Lung microvascular endothelial cell (primary cell): ENCODE results near the gene ZNF530. TPM values are rescaled to one million over a fixed set of nuclear protein-coding genes. Genes with fewer than 3 reads are reported as not detected.
A peak's percentile ranks its signal among the peaks of the same experiment; 100 is the strongest.

Experiments used
- DNase-seq, 2 donors: peaks; one replicate each; pipeline versions ENCODE4 v3.0.0 to v3.0.0-alpha.2; 2010; ENCODE audit warnings: low read depth in 2 of 2
- total RNA-seq: library from RNA; depleted of rRNA; stranded (reverse); fragments of >200 nt; gene quantifications from 2 replicates; pipeline ENCODE4 v1.2.1, GENCODE V29; 2014

Gene ZNF530
- total RNA-seq = 2.6 and 3.3 TPM in 2 replicates

DNA sequence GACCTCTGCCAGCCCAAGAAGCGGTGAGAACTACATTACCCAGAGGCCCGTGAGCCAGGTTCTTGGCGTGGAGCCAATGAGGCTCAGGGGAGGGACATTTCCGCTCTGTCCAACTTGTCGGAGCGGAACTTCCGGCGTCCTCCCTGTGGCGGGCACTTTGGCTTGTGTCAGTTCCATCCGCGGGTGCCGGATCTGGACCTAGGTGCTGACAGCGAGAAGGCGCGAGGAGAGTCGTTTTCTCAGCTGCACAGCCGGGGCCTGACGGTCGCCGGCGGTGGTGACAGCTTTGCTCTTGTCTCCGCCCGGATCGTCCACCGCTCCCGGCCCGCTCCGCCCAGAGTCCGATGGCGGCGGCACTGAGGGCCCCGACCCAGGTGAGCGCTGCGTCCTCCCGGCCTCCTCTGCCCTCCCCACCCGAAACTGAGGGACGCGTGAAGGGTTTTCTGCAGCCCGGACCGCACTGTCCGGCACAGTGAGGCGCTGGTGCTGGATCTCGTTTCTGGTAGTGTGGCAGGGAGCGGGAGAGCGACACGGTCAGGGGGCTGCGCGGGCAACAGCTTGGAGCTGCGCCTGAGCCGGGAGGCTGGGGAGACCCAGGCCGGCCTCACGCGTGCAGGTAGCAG is at the start of gene ZNF530:
Gene ZNF530, plus strand, starts transcription at position 125 of the 623 bp plus-strand sequence. CDS start 4,461 bp downstream, outside the sequence.
- peak; percentile 91 to 92 for DNase-seq

DNA sequence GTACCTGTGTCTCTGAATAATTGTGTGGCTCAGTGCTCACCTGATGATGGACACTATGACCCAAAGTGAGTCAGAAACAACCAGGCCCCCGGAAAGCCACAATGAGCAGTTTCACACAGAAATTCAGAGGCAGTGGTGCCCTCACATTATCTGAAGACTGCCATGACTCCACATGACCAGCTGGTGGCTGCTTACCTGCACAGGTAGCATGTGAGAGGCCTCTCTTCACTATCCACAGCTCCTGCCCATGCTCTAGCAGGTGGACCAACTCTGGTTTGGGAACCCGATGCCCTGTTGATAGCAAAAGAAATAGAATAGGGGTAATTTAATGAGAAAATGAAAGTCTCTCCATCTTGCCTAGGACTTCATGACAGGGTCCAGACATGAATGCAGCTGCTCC is 47.3 kb upstream of the ZNF530 start:
- DNase-seq = no peak

DNA sequence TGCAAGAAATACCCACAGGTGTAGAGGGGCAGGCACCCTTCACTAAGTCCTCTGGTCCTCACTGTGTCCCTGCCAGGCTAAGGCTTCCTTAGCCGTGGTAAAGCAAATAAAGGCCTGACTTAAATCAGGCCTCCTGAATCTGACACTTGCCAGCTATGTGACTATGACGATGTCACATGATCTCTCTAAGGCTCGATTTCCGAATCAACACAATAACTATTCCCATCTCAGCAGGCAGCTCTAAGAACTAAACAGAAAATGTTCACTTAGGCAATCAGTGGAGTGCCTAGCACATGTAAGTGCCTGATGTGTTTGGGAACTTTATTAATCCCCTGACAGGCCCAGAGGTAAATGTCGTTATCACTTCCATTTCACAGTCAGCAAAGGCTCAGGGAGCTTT is 42.0 kb upstream of the ZNF530 start:
- DNase-seq = no peak

DNA sequence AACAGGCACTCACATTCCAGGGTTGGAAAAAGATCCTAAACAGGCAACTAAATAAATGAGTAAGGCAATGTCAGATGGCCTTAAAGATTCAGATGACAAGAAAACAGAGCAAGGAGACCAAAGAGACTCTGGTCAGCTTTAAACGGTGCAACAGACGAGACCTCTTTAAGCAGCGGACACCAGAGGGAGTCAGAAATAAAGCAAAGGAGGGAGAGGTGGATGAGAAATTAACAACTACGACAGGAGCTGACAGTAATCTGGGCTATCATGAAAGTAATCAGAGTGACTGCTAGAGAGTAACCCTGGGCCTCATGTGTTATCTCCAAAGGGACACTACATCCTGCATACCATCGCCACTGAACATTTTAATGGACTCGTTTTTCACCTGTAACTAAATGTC is 41.2 kb upstream of the ZNF530 start:
- peak; percentile 18 to 20 for DNase-seq

DNA sequence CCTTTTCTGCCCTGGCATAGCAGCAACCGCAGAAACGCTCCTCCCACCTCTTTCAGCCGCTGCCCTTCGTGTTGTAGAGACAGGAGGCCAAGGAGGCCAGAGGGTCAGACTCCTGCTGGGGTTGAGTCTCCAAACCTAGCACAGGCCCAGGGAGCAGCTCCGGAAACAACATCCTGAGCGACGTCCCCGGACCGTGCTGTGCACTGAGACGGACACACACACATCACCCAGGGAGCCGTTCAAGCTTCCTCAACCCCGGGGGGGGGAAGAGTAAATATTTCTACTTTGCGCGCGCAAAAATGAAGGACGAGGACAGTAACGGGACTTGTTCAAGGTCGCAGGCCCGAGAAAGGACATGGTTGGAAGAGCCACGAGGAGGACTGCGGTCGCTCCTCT is 40.7 kb upstream of the ZNF530 start:
- DNase-seq = peak in 1 of 2 donors; percentile 22

DNA sequence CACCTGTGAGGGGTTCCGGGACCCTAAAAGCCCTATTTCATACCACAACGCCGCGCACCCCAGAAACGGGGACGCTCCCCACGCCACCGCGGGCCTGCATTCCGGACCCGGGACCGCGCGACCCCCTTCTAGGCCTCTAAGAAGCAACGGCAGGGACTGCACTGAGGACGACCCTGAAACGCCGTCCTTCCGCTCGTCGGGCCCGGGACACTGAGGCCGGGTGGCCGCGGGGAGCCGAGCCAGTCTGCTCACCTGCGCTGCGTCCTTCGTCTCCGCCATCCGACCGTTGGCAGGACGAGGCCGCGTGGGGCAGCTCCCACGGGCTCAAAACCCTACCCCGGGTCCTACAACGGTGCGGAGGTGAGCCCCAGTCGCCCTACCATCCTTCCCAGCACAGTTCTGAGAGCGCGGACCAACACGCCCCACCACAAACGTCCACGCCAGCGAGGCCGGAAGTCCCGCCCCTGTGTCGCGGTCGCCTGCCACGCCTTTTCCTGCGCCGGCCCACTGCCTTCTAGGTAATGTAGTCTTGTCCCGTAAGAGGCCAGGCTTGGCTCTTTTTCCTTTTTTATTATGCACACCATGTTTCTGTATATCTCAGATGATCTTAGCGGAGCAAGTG is 40.2 kb upstream of the ZNF530 start, which contains the start of gene ZNF550:
Gene ZNF550, minus strand, starts transcription at position 460 of the 622 bp plus-strand sequence. Its CDS starts 181 bp downstream, at position 279.
- peak; percentile 90 to 93 for DNase-seq

DNA sequence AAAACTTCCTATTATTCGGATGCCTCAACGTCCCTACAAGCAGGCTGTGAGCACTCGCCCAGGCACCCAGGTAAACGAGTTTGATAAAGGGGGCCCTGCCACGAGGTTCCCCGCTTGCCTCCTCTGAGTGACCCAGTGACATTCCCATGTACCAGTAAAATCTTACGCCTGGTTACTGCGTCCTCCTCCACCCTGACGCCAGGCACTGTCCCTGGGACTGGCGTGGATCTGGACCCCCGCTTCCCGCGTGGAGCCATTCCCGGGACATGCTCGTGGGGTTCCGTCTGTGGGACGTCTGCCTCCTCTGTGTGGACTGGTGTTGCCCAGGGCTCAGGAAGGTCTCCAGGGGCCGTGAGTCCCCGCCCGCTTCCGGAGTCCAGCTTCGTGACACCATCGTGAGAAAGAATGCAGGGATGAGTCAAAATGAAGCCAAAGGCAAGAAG is 39.6 kb upstream of the ZNF530 start:
- DNase-seq = peak in 1 of 2 donors; percentile 61

DNA sequence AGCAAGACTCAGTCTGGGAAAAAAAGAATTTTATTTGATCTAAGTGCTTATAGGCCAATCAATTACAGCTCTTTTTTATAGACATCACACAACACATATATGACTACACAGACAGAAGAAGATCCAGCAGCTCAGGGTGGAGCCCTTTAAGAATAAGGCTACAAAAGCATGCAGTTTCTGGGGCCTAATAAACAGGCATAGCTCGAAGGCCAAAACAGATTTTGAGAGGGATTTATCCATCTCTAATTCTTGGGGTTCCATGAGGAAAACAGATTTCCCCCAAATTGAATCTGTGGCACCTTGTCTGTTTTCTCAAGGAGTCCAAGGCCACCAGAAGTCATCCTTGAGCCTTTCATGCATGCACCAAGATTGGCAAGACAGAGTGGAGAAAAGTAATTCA is 36.1 kb upstream of the ZNF530 start:
- no peak for DNase-seq

DNA sequence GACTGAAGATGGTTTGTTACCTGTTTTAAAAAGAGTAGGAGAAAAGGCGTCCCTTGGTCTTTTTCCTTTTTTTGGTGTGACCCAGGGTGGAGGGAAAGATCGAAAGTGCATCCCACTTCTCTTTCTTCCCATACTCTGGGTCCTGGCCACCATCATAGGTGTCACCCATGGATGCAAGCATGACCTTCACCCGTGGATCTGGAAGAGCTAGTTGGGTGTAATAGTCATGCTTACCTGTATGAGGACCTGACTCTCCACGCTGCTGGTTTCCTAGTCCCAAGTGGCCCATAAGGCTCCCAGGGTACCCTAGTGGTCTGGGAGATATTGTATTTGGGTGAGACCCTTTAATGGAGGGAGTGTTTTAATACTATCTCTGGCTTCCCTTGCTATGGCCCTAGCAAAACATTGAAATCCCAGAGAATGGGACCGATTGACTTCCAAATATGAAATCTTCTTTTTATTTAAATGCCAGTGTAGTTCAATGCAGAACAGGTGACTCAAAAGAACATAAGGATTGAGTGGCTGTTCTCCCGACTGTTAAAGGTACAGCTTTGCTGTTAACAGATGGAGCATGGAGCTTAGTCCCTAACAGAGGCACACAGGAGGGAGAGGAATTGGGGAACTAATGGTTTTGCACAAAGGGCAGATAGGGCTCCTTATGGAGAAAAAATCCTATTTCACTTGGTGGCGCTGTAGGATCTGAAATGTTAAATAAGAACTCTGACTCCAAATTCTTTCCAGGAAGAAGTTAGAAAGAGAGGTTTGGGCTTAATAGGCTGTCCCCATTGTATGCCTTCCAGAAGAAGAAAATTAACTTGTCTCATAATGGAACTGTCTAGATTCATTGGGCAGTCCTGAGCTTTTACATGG is 33.1 kb upstream of the ZNF530 start:
- peak; percentile 48 to 65 for DNase-seq

DNA sequence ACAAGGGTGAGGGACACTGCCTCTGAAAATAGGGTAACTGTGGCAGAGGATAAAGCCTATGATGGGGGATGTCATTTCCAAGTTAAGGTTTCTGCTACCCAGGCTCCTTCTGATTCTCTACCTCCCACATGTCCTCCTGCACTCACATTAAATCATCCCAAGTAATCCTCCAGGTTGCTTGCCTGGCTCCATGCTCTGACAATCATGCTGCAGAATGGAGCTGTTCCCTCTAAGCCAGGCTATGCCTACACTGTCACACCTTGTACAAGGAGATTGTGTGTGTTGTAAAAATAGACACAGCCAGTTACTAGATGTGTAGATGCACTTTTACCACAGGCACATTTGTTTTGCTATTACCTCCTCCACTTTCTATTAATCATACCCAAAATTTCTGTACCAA is 29.0 kb upstream of the ZNF530 start:
- no peak for DNase-seq

DNA sequence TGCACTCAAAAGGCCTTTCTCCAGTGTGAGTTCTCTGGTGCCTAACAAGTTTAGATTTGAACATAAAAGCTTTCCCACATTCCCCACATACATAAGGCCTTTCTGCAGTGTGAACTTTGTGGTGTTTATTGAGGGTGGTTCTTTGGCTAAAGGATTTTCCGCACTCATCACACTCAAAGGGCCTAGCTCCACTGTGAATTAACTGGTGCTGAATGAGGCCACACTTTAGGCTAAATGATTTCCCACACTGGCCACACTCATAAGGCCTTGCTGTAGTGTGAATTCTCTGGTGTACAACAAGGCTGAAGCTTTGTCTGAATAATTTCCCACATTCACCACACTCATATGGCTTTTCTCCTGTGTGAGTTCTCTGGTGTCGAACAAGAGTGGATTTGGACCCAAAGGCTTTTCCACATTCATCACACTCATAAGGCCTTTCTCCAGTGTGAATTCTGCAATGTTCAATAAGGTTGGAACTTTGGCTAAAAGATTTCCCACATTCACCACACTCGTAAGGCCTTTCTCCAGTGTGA is 27.2 kb upstream of the ZNF530 start:
- no peak for DNase-seq

DNA sequence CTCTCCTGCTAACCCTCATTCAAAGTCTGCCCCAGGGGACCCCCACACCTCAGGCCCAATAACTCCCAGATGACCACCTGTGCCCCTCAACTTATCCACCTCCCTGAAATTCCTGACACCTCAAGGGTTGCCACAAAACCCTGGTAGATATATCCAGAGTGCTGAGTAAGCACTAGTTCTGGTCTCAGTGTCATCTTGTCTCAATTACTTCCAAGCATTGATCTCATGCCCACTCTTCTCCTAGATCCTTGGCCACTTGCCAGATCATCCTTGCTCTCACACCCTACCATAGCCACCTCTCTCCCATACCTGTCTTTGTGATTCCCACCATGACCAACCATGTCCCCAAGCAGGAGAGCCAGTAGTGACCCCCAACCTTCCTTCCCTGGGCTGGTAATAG is 23.0 kb upstream of the ZNF530 start:
- DNase-seq = no peak

DNA sequence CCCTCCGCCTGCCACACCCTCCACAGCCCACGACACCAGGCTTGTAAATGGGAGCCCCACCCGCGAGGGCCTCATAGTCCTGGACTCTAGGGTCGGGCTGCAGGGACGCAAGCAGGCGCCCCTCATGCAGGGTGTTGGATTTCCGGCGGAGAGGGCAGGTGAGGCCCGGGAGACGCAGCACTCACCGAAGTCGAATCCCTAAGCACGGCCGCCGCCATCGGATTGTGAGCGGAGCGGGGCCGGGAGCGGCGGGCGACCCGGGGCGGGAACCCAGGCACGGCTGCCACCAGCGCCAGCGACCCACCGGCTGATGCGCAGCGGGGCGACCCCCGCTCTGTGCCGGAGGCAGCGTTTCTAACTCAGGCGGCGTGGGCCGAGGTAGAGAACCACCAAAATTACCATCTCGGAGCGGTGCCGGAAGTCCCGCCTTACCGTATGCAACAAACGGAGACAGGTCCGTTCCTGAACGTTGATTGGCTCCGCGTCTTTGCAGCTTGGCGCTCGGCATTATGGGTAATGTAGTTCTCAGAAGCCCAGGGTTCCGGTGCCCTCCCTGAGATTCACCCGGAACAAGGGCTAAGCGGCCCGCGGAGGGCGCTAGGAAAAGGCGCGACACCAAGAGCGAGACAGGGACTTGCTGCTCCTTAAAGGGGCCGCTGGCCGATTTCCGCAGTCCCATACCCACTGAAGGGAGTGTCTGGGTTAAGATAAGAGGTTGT is 21.0 kb upstream of the ZNF530 start, which contains the start of gene ZNF416:
Gene ZNF416, minus strand, starts transcription at position 425 of the 719 bp plus-strand sequence. Its CDS starts 207 bp downstream, at position 218.
- peak; percentile 97 to 98 for DNase-seq

DNA sequence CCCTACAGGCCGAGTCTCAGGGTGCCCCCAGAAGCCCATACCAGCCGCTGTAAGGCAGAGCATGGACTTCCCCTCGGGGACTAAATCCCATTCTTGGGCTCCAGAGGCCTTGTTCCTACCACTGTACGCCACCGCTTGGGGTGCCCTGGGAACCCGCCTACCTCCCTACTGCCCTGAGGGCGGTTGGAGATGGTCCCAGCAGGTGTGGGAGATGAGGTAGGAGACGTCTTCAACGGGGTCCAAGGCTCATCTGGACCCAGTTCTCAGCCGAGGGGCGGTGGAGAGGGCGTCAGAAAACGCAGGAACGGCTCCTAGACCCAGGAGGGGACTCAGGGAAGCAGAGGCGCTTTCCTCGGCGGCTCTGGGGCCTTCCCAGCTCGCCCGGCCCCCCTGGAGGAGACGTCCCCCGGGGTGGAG is 16.6 kb upstream of the ZNF530 start:
- DNase-seq = no peak

DNA sequence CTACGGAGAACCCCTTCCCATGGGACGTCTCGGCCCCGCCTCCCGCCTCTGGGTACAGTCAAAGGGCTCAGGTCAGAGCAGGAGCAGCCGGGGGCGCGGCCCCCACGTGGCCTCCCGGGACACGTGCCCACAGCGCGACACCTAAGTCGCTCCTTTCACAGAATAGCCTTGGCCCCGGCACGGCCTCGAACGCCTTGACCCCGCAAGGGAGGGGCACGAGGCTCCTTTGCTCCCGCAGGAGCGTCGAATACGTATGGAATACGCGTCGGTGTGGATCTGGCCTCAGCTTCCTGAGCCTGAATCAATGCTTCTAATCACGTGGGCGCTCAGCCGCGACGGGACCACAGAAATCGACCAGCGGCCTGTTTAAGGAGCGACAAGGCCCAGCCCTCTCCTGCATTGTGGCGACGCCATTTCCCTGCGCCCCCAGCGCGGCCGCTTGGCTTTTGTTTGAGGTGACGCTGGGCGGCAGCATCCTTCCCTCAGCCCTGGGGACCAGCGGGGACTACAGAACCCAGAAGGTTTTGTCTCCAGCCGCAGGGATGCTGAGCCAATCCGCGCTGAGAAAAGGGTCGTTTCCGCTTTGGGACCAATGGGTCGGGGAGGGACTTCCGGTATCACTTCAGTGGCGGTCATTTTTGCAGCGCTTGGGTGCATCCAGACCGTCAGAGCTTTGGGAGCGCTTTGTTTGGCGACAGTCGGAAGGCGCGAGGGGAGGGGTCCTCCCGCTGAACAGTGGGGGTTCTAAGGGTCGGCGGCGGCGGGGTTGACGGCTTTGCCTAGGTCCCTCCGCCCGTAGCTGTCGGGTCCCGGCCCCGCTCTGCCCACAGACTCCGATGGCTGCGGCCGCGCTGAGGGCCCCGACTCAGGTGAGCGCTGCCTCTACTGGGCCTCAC is 15.9 kb upstream of the ZNF530 start, which contains the start of gene ZIK1:
Gene ZIK1, plus strand, starts transcription at position 625 of the 896 bp plus-strand sequence. Its CDS starts 212 bp downstream, at position 837.
- peak; percentile 76 to 84 for DNase-seq

DNA sequence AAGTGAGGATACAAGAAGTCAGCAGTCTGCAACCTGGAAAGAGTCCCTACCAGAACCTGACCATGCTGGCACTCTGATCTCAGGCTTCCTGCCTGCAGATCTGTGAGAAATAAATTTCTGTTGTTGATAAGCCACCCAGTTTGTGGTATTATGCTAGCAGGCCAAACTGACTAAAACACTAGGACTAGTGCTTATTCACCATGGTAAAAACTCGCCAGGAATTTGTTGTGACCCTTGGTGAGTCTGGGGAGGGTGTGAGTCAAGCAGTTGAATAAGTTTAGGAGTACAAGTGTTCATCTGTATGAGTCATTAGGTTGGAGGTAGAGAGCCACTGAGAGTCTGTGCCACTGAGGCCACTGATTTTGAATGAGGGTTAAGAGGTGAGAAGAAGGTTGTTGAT is 12.2 kb upstream of the ZNF530 start:
- DNase-seq = no peak

DNA sequence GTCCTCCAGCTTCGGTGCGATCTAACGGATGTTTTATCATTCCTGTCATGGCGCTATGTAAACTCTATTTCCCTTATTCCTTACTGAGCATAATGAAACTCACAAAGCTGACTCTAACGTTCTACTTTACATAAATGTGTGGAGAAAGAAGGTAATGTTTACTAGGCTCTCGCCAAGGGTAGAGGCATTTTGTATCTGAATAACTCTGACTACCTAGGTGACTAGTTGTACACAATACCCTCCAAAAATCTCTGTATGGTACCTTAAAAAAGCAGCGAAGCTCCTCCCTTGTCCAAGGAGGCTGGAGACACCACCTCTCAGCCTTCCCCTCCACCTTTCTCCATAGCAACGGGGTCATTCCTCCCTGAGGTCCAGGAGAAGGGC is 316 bp upstream of the ZNF530 start:
- DNase-seq = no peak

DNA sequence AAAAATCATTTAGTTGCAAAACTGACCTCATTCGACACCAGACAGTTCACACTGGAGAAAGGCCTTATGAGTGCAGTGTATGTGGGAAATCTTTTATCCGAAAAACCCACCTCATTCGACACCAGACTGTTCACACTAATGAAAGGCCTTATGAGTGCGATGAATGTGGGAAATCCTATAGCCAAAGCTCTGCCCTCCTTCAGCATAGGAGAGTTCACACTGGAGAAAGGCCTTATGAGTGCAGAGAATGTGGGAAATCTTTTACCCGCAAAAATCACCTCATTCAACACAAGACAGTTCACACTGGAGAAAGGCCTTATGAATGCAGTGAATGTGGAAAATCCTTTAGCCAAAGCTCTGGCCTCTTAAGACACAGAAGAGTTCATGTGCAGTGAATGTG is 7.2 kb downstream of the ZNF530 start:
- no peak for DNase-seq

DNA sequence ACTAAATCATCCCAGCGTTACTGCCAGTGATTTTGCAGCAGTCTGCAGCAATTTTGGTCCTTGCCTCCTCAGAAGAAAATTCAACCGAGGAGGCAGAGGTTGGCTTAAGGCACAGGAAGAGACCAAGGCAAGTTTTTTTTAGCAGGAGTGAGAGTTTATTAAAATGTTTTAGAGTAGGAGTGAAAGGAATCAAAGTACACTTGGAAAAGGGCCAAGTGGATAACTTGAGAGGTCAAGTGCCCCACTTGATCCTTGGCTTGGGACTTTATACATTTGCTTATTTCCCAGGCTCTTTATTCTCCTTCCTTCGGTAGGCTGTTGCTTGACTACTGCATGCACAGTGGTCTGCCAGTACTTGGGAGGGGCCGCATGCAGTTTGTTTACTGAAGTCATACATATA is 11.4 kb downstream of the ZNF530 start:
- DNase-seq = no peak
